ENCODE results near the gene PRKG1.

DNA sequence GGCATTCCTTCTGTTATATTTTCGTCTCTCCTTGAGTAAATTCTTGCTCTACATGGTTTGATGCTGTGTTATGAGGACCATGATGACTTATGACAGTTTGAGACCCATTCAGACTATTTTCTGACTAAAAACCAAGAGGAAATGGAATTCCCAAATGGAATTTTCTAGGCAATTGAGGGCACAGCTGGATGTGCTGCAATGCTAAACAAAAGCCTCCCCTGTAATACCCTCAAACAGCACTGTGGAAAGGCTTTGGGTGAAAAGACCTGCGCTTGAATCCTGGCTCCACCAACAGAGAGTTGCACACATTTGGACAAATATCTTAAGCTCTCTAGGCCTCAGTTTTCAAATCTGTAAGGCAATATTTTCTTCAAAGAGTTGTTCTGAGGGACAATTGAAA, 129.1 kb downstream of the PRKG1 start:
- no peak for TF ChIP-seq CTCF (conservative IDR thresholded peaks at IDR 0.05; ENCODE audit: low read depth, low read length)
- no peak for TF ChIP-seq EZH2phosphoT487 (IDR thresholded peaks at IDR 0.05; ENCODE audit: borderline replicate concordance, low read length)
